Measurements from ENCODE around the gene FKBP1A.

The FKBP1A gene

GRCh38 chr20:1371202-1371782 is 21.6 kb downstream of the FKBP1A start:
- no peak for DNase-seq (ENCODE audit: low read depth)
- H3K4me3 ChIP-seq (ENCODE audit: low read depth, low read length): no peak overlapping the region
- TF ChIP-seq CTCF (IDR thresholded peaks at IDR 0.05; ENCODE audit: low read depth, low read length): no peak
- no peak for TF ChIP-seq MYC (IDR thresholded peaks at IDR 0.05; ENCODE audit: low read depth, low read length)
- no peak for TF ChIP-seq MAX (IDR thresholded peaks at IDR 0.05; ENCODE audit: low read depth, low read length)
- TF ChIP-seq POLR2A (IDR thresholded peaks at IDR 0.05; ENCODE audit: extremely low read depth, insufficient read length): no peak

GRCh38 chr20:1370548-1371110 is 22.2 kb downstream of the FKBP1A start:
- no peak for TF ChIP-seq POLR2A (IDR thresholded peaks at IDR 0.05; ENCODE audit: extremely low read depth, insufficient read length)
- TF ChIP-seq MAX (IDR thresholded peaks at IDR 0.05; ENCODE audit: low read depth, low read length): no peak
- no peak for TF ChIP-seq CTCF (IDR thresholded peaks at IDR 0.05; ENCODE audit: low read depth, low read length)
- no peak for TF ChIP-seq MYC (IDR thresholded peaks at IDR 0.05; ENCODE audit: low read depth, low read length)
- no peak overlapping the region for H3K4me3 ChIP-seq (ENCODE audit: low read depth, low read length)
- DNase-seq (ENCODE audit: low read depth): no peak

- TF ChIP-seq MAX (IDR thresholded peaks at IDR 0.05; ENCODE audit: low read depth, low read length) (no peak), CTCF (IDR thresholded peaks at IDR 0.05; ENCODE audit: low read depth, low read length) (no peak), POLR2A (IDR thresholded peaks at IDR 0.05; ENCODE audit: extremely low read depth, insufficient read length) (no peak), MYC (IDR thresholded peaks at IDR 0.05; ENCODE audit: low read depth, low read length) (no peak)
- no peak for DNase-seq (ENCODE audit: low read depth)
Measured at GRCh38 chr20:1369970-1370369, 22.9 kb downstream of the FKBP1A start.

GRCh38 chr20:1368448-1369199 is 24.2 kb downstream of the FKBP1A start:
- no peak overlapping the region for H3K4me3 ChIP-seq (ENCODE audit: low read depth, low read length)
- no peak for TF ChIP-seq POLR2A (IDR thresholded peaks at IDR 0.05; ENCODE audit: extremely low read depth, insufficient read length)
- no peak for TF ChIP-seq MAX (IDR thresholded peaks at IDR 0.05; ENCODE audit: low read depth, low read length)
- TF ChIP-seq CTCF (IDR thresholded peaks at IDR 0.05; ENCODE audit: low read depth, low read length): no peak
- TF ChIP-seq MYC (IDR thresholded peaks at IDR 0.05; ENCODE audit: low read depth, low read length): no peak
- no peak for DNase-seq (ENCODE audit: low read depth)

More at GRCh38 chr20:1369970-1370369, 22.9 kb downstream of the FKBP1A start:
- H3K4me3 ChIP-seq (ENCODE audit: low read depth, low read length): no peak overlapping the region

GRCh38 chr20:1367479-1367878 is 25.4 kb downstream of the FKBP1A start:
- TF ChIP-seq CTCF (IDR thresholded peaks at IDR 0.05; ENCODE audit: low read depth, low read length) (no peak), POLR2A (IDR thresholded peaks at IDR 0.05; ENCODE audit: extremely low read depth, insufficient read length) (no peak), MYC (IDR thresholded peaks at IDR 0.05; ENCODE audit: low read depth, low read length) (no peak), MAX (IDR thresholded peaks at IDR 0.05; ENCODE audit: low read depth, low read length) (no peak)
- H3K4me3 ChIP-seq (ENCODE audit: low read depth, low read length): no peak overlapping the region
- DNase-seq (ENCODE audit: low read depth): no peak
